ENCODE results near the gene PLA2G3.

DNA sequence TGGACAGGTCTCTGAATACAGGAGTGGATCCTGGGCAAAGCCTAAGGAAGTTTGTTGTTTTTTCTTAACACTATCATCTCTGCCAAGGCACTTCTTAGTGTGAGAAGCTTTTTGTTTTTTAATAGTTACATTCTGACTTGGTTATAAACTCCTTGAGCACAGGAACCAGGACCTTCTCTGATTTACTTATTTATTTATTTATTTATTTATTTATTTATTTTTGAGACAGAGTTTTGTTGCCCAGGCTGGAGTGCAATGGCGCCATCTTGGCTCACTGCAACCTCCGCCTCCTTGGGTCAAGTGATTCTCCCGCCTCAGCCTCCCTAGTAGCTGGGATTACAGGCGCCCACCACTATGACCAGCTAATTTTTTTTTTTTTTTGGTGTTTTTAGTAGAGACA is 30.7 kb upstream of the PLA2G3 start:
- TF ChIP-seq, protein P1, sequence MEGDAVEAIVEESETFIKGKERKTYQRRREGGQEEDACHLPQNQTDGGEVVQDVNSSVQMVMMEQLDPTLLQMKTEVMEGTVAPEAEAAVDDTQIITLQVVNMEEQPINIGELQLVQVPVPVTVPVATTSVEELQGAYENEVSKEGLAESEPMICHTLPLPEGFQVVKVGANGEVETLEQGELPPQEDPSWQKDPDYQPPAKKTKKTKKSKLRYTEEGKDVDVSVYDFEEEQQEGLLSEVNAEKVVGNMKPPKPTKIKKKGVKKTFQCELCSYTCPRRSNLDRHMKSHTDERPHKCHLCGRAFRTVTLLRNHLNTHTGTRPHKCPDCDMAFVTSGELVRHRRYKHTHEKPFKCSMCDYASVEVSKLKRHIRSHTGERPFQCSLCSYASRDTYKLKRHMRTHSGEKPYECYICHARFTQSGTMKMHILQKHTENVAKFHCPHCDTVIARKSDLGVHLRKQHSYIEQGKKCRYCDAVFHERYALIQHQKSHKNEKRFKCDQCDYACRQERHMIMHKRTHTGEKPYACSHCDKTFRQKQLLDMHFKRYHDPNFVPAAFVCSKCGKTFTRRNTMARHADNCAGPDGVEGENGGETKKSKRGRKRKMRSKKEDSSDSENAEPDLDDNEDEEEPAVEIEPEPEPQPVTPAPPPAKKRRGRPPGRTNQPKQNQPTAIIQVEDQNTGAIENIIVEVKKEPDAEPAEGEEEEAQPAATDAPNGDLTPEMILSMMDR (conservative IDR thresholded peaks at IDR 0.05; ENCODE audit: low read length): no peak
- no peak for TF ChIP-seq EZH2phosphoT487 (IDR thresholded peaks at IDR 0.05; ENCODE audit: borderline replicate concordance)
